Naive thymus-derived CD4-positive, alpha-beta T cell (primary cell): ENCODE data around the gene SLIT3. TPM values are rescaled to one million over a fixed set of nuclear protein-coding genes. Genes with fewer than 3 reads are reported as not detected.

Source experiments
- ATAC-seq: fragments of 150-1000 bp; cut with Tn5 transposase; 2 replicates; pipeline ENCODE4 v1.10.0; 2021; ENCODE audit warnings: mild to moderate bottlenecking, moderate library complexity
- CTCF ChIA-PET: fragments of 350-600 bp; sonication (Branson Sonifier 250); formaldehyde crosslinking; loops from one replicate; lab custom pipeline; 2021; ENCODE audit warnings: antibody characterized with exemption; lab: Charles Lee
- POLR2A ChIA-PET: fragments of 350-600 bp; sonication (Branson Sonifier 250); formaldehyde crosslinking; loops from one replicate; lab custom pipeline; 2021; ENCODE audit warnings: antibody characterized with exemption, inconsistent platforms; lab: Charles Lee
- DNase-seq, 9 donors: peaks; one replicate each; pipeline versions ENCODE4 v3.0.0 to v3.0.0-alpha.2; 2020 to 2022; ENCODE audit warnings: mixed read lengths in 1 of 9
- H3K27ac ChIP-seq: one replicate; pipeline ENCODE4 v1.7.0; 2013; ENCODE audit warnings: mild to moderate bottlenecking, low read depth, low read length, moderate library complexity
- H3K27me3 ChIP-seq, 2 donors: one replicate each; pipeline ENCODE4 v1.7.0; 2013; ENCODE audit warnings: low read length in 2 of 2, mild to moderate bottlenecking in 2 of 2, moderate library complexity in 2 of 2; ENCODE audit not compliant: control insufficient read depth in 2 of 2, insufficient read depth in 2 of 2
- H3K36me3 ChIP-seq, 3 experiments: 1 replicate in 2 of 3; 2 replicates in 1 of 3; pipeline ENCODE4 v1.7.0; 2013; ENCODE audit warnings: low read length in 3 of 3, mild to moderate bottlenecking in 3 of 3, moderate library complexity in 1 of 3; ENCODE audit not compliant: insufficient read depth in 3 of 3, control insufficient read depth in 2 of 3
- H3K4me1 ChIP-seq, 2 donors: one replicate each; pipeline ENCODE4 v1.7.0; 2013; ENCODE audit warnings: low read length in 2 of 2, mild to moderate bottlenecking in 2 of 2, moderate library complexity in 1 of 2; ENCODE audit not compliant: control insufficient read depth in 2 of 2, insufficient read depth in 2 of 2
- H3K4me3 ChIP-seq: 2 replicates; pipeline ENCODE4 v1.7.0; 2013; ENCODE audit warnings: mild to moderate bottlenecking, low read length
- H3K9me3 ChIP-seq, 3 experiments: 1 replicate in 2 of 3; 2 replicates in 1 of 3; pipeline ENCODE4 v1.7.0; 2013; ENCODE audit warnings: low read length in 3 of 3; ENCODE audit not compliant: control insufficient read depth in 2 of 3
- H3K27ac Mint-ChIP-seq, 9 donors: one replicate each; pipeline ENCODE4 v1.8.0; 2020 to 2022; ENCODE audit warnings: mixed read lengths in 9 of 9, mild to moderate bottlenecking in 8 of 9, moderate library complexity in 5 of 9, inconsistent platforms in 2 of 9
- H3K27me3 Mint-ChIP-seq, 5 donors: one replicate each; pipeline ENCODE4 v1.8.0; 2021 to 2022; ENCODE audit warnings: mixed read lengths in 5 of 5, mild to moderate bottlenecking in 1 of 5
- H3K36me3 Mint-ChIP-seq, 5 donors: one replicate each; pipeline ENCODE4 v1.8.0; 2020 to 2022; ENCODE audit warnings: mixed read lengths in 5 of 5, mild to moderate bottlenecking in 3 of 5, inconsistent platforms in 1 of 5
- H3K4me1 Mint-ChIP-seq, 7 donors: one replicate each; pipeline ENCODE4 v1.8.0; 2020 to 2022; ENCODE audit warnings: mixed read lengths in 7 of 7, mild to moderate bottlenecking in 3 of 7, inconsistent platforms in 1 of 7
- H3K4me3 Mint-ChIP-seq, 10 donors: one replicate each; pipeline ENCODE4 v1.8.0; 2020 to 2022; ENCODE audit warnings: mild to moderate bottlenecking in 10 of 10, mixed read lengths in 10 of 10, moderate library complexity in 6 of 10, inconsistent platforms in 2 of 10
- H3K9me3 Mint-ChIP-seq, 11 donors: one replicate each; pipeline ENCODE4 v1.8.0; 2020 to 2022; ENCODE audit warnings: mixed read lengths in 11 of 11, mild to moderate bottlenecking in 4 of 11, inconsistent platforms in 1 of 11, moderate library complexity in 1 of 11
- intact Hi-C, 2 donors: fragments of 100-400 bp; cut with micrococcal nuclease; formaldehyde crosslinking; loops; one replicate each; pipeline ENCODE4 v1.15.1; 2023
- polyA plus RNA-seq, 2 donors: library from polyadenylated mRNA; unstranded; fragments of 300-500 nt; fragmentation: Illumina TruSeq; gene quantifications; one replicate each; pipeline ENCODE4 v1.2.3, GENCODE V29; 2021
- total RNA-seq, 6 experiments: library from RNA in 5 of 6; stranded (reverse) in 5 of 6; gene quantifications; 1 replicate in 5 of 6; 2 replicates in 1 of 6; pipeline ENCODE4 v1.2.3 and lab custom pipeline; 2021 to 2026

Gene SLIT3
- total and polyA plus RNA-seq, 7 experiments from 2014 or later, result 0.34 TPM; not detected in 6

GRCh38 chr5:169295306-169295705 is 5.6 kb downstream of the SLIT3 start:
- H3K4me1 ChIP-seq, result no peaks in the 10 kb centered on the region
- no peaks in the 10 kb centered on the region for H3K36me3 Mint-ChIP-seq
- no peaks in the 10 kb centered on the region for H3K9me3 ChIP-seq
- no peak for DNase-seq
- no peak overlapping the region for H3K27ac Mint-ChIP-seq
- H3K4me1 Mint-ChIP-seq, result peaks cover 0 to 5% (median 0%) of the 10 kb centered on the region in 7 donors
- CTCF ChIA-PET, result no interaction called here
- H3K4me3 ChIP-seq, result no peak overlapping the region
- H3K27me3 ChIP-seq, result no peaks in the 10 kb centered on the region
- no peak overlapping the region for H3K4me3 Mint-ChIP-seq
- H3K9me3 Mint-ChIP-seq, result peaks cover 0 to 8% (median 0%) of the 10 kb centered on the region in 11 donors
- ATAC-seq, result no peak
- H3K27me3 Mint-ChIP-seq, result peaks cover 17 to 57% (median 23%) of the 10 kb centered on the region in 5 donors
- no peak overlapping the region for H3K27ac ChIP-seq
- no peaks in the 10 kb centered on the region for H3K36me3 ChIP-seq
- POLR2A ChIA-PET, result no interaction called here
- intact Hi-C loops, result no loop called here

- Mint-ChIP-seq H3K4me3 (no peak overlapping the region), H3K4me1 (peaks cover 0 to 5% (median 0%) of the 10 kb centered on the region in 7 donors), H3K27me3 (peaks cover 12 to 50% (median 16%) of the 10 kb centered on the region in 5 donors), H3K36me3 (no peaks in the 10 kb centered on the region), H3K27ac (no peak overlapping the region), H3K9me3 (peaks cover 0 to 8% (median 0%) of the 10 kb centered on the region in 11 donors)
- Histone ChIP-seq H3K4me3 (no peak overlapping the region), H3K4me1 (no peaks in the 10 kb centered on the region), H3K27me3 (no peaks in the 10 kb centered on the region), H3K27ac (no peak overlapping the region), H3K36me3 (no peaks in the 10 kb centered on the region), H3K9me3 (no peaks in the 10 kb centered on the region)
- intact Hi-C loops, result no loop called here
- DNase-seq (no peak), ATAC-seq (no peak)
- ChIA-PET POLR2A (no interaction called here), CTCF (no interaction called here)
Observed at GRCh38 chr5:169294621-169295020, 6.3 kb downstream of the SLIT3 start.

- Mint-ChIP-seq H3K27me3 (peaks cover 0 to 46% (median 4%) of the 10 kb centered on the region in 5 donors), H3K9me3 (peaks cover 0 to 8% (median 0%) of the 10 kb centered on the region in 11 donors), H3K4me1 (no peaks in the 10 kb centered on the region), H3K4me3 (no peak overlapping the region), H3K27ac (no peak overlapping the region), H3K36me3 (no peaks in the 10 kb centered on the region)
- no peaks in the 10 kb centered on the region for H3K27me3 ChIP-seq
- H3K4me1 ChIP-seq, result no peaks in the 10 kb centered on the region
- ChIA-PET POLR2A (no interaction called here), CTCF (no interaction called here)
- no peaks in the 10 kb centered on the region for H3K36me3 ChIP-seq
- ATAC-seq, result no peak
- no peaks in the 10 kb centered on the region for H3K9me3 ChIP-seq
- DNase-seq, result no peak
- no peak overlapping the region for H3K27ac ChIP-seq
- no peak overlapping the region for H3K4me3 ChIP-seq
- intact Hi-C loops, result no loop called here
Observed at GRCh38 chr5:169291877-169292276, 9.1 kb downstream of the SLIT3 start.

- DNase-seq, result no peak
- H3K4me1 ChIP-seq, result no peaks in the 10 kb centered on the region
- ChIA-PET POLR2A (no interaction called here), CTCF (no interaction called here)
- peaks cover 0 to 8% (median 1%) of the 10 kb centered on the region in 11 donors for H3K9me3 Mint-ChIP-seq
- H3K27ac ChIP-seq, result no peak overlapping the region
- H3K27me3 ChIP-seq, result no peaks in the 10 kb centered on the region
- ATAC-seq, result no peak
- H3K4me3 ChIP-seq, result no peak overlapping the region
- no peak overlapping the region for H3K4me3 Mint-ChIP-seq
- no peaks in the 10 kb centered on the region for H3K36me3 ChIP-seq
- intact Hi-C loops, result no loop called here
- H3K9me3 ChIP-seq, result peaks cover 0 to 4% (median 0%) of the 10 kb centered on the region in 3 experiments
- peaks cover 0 to 46% (median 4%) of the 10 kb centered on the region in 5 donors for H3K27me3 Mint-ChIP-seq
- H3K27ac Mint-ChIP-seq, result no peak overlapping the region
- H3K4me1 Mint-ChIP-seq, result no peaks in the 10 kb centered on the region
- H3K36me3 Mint-ChIP-seq, result no peaks in the 10 kb centered on the region
Observed at GRCh38 chr5:169290895-169291294, 10.0 kb downstream of the SLIT3 start.

- H3K27ac Mint-ChIP-seq, result no peak overlapping the region
- peaks cover 0 to 42% (median 4%) of the 10 kb centered on the region in 5 donors for H3K27me3 Mint-ChIP-seq
- DNase-seq (no peak), ATAC-seq (no peak)
- ChIA-PET CTCF (no interaction called here), POLR2A (no interaction called here)
- Histone ChIP-seq H3K36me3 (no peaks in the 10 kb centered on the region), H3K27ac (no peak overlapping the region), H3K27me3 (no peaks in the 10 kb centered on the region), H3K4me3 (no peak overlapping the region), H3K9me3 (peaks cover 0 to 11% (median 0%) of the 10 kb centered on the region in 3 experiments), H3K4me1 (no peaks in the 10 kb centered on the region)
- intact Hi-C loops, result no loop called here
- no peaks in the 10 kb centered on the region for H3K4me1 Mint-ChIP-seq
- H3K36me3 Mint-ChIP-seq, result no peaks in the 10 kb centered on the region
- H3K9me3 Mint-ChIP-seq, result peaks cover 0 to 14% (median 2%) of the 10 kb centered on the region in 11 donors
- H3K4me3 Mint-ChIP-seq, result no peak overlapping the region
Observed at GRCh38 chr5:169289520-169289919, 11.4 kb downstream of the SLIT3 start.

- Mint-ChIP-seq H3K27ac (no peak overlapping the region), H3K9me3 (peaks cover 0 to 17% (median 3%) of the 10 kb centered on the region in 11 donors), H3K4me1 (no peaks in the 10 kb centered on the region), H3K4me3 (no peak overlapping the region), H3K27me3 (peaks cover 0 to 35% (median 4%) of the 10 kb centered on the region in 5 donors), H3K36me3 (no peaks in the 10 kb centered on the region)
- Histone ChIP-seq H3K36me3 (no peaks in the 10 kb centered on the region), H3K27me3 (no peaks in the 10 kb centered on the region), H3K27ac (no peak overlapping the region), H3K4me1 (no peaks in the 10 kb centered on the region), H3K4me3 (no peak overlapping the region), H3K9me3 (peaks cover 0 to 11% (median 0%) of the 10 kb centered on the region in 3 experiments)
- CTCF ChIA-PET, result no interaction called here
- DNase-seq (no peak), ATAC-seq (no peak)
- intact Hi-C loops, result no loop called here
- POLR2A ChIA-PET, result no interaction called here
Observed at GRCh38 chr5:169288066-169288930, 12.6 kb downstream of the SLIT3 start.
